ENCODE measurements around the gene KIAA1671. TPM values are rescaled to one million over a fixed set of nuclear protein-coding genes. Genes with fewer than 3 reads are reported as not detected.

Gene KIAA1671
- total and polyA plus RNA-seq, 2 of the 4 experiments (the other 2 are of a cell fraction) = 0.02 TPM; not detected in 1

DNA sequence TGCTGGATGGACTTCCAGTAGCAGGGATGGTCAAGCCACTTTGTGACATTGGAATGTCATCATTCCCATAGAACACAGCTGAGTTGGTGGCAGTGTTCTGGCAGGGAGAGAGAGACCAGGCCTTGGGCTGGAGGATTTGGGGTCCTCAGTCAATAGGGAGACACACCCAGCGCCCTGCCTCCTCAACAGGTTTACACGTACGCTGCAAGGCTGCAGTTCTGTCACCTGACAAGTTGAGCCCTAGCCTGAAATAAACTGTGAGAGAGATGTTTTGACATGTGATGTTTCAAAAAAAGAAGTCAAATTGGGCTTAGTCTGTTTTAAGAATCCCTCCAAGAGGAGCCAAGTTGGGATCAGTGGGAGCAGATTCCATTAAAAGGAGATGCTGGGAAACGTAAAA is 204.2 kb downstream of the KIAA1671 start:
- DNase-seq (no peak), ATAC-seq (ENCODE audit: low read depth) (no peak)
- H3K4ac ChIP-seq (ENCODE audit: low read depth, low read length) = no peak overlapping the region
- no peaks in the 10 kb centered on the region for H3K9me3 ChIP-seq (ENCODE audit: control insufficient read depth, insufficient read depth, low read length)
- no peak overlapping the region for H3K4me3 ChIP-seq (ENCODE audit: insufficient read depth, low read depth, low read length)
- no TSS peak for BruUV-seq (replicated peaks)
- no peak overlapping the region for H3K27ac ChIP-seq (ENCODE audit: insufficient read depth, low read length)
- no peak overlapping the region for H3K14ac ChIP-seq (replicated peaks; ENCODE audit: low read depth, low read length)
- no peaks in the 10 kb centered on the region for H4K20me1 ChIP-seq (ENCODE audit: insufficient read depth, low read length)
- H2AK9ac ChIP-seq (replicated peaks; ENCODE audit: low read depth, low read length, poor library complexity) = no peak overlapping the region
- WGBS, 2 experiments (ENCODE audit: extremely low coverage in 2 of 2, insufficient read length in 1 of 2) = no CpG with 5 or more reads among the region's 4 CpGs
- ChIA-PET POLR2A (ENCODE audit: unreplicated experiment) (no interaction called here), CTCF (no interaction called here)
- no peak overlapping the region for H2BK120ac ChIP-seq (ENCODE audit: low read depth, low read length)
- H2AK5ac ChIP-seq (ENCODE audit: low read depth, low read length) = no peak overlapping the region
- no peak overlapping the region for H4K91ac ChIP-seq (ENCODE audit: insufficient read depth, low read depth, low read length)
- TF ChIP-seq RCOR1 (IDR thresholded peaks at IDR 0.05; ENCODE audit: insufficient replicate concordance, low read length) = no peak
- TF ChIP-seq CEBPB (IDR thresholded peaks at IDR 0.05; ENCODE audit: low read depth, low read length) = no peak
- no peak overlapping the region for H3K56ac ChIP-seq (ENCODE audit: extremely low read depth, insufficient read depth, low read length)
- H3K4me2 ChIP-seq (ENCODE audit: low read depth, low read length) = no peak overlapping the region
- H2BK15ac ChIP-seq (ENCODE audit: low read depth, low read length) = no peak overlapping the region
- no peak overlapping the region for H2AFZ ChIP-seq (replicated peaks; ENCODE audit: low read length, poor library complexity)
- no peaks in the 10 kb centered on the region for H3K9me1 ChIP-seq (ENCODE audit: insufficient read depth, low read length)
- no peak overlapping the region for H4K5ac ChIP-seq (ENCODE audit: low read depth, low read length)
- no peaks in the 10 kb centered on the region for H3K27me3 ChIP-seq (ENCODE audit: control insufficient read depth, insufficient read depth, low read length)
- no peaks in the 10 kb centered on the region for H3K4me1 ChIP-seq (ENCODE audit: control insufficient read depth, insufficient read depth, low read length)
- in situ Hi-C loops (cut with MboI; ENCODE audit: low sequenced_read_pairs) (no loop called here), intact Hi-C loops (cut with micrococcal nuclease) (no loop called here), dilution Hi-C loops (cut with HindIII; ENCODE audit: low sequenced_read_pairs, unreplicated experiment) (no loop called here)
- H3K18ac ChIP-seq (ENCODE audit: low read depth, low read length) = no peak overlapping the region
- no peak overlapping the region for H3K9ac ChIP-seq (ENCODE audit: low read depth, low read length)
- no peak overlapping the region for H2BK5ac ChIP-seq (ENCODE audit: low read depth, low read length, poor library complexity, severe bottlenecking)
- no peak overlapping the region for H4K8ac ChIP-seq (ENCODE audit: low read depth in 2 of 2, low read length in 2 of 2)
- H2BK20ac ChIP-seq (ENCODE audit: low read depth, low read length) = no peak overlapping the region
- no peak overlapping the region for H3K23ac ChIP-seq (ENCODE audit: low read depth, low read length)
- H3K79me1 ChIP-seq (ENCODE audit: low read depth in 1 of 2, low read length in 2 of 2) = no peaks in the 10 kb centered on the region
- H3K36me3 ChIP-seq (ENCODE audit: control insufficient read depth, insufficient read depth, low read length) = no peaks in the 10 kb centered on the region
